ENCODE data around the gene FGFR1OP2.
"Not testable (repeated sequence)": the region's sequence is repeated elsewhere in the genome, so short reads cannot be mapped to it uniquely, and the experiment has no call there.

FGFR1OP2 gene

DNA sequence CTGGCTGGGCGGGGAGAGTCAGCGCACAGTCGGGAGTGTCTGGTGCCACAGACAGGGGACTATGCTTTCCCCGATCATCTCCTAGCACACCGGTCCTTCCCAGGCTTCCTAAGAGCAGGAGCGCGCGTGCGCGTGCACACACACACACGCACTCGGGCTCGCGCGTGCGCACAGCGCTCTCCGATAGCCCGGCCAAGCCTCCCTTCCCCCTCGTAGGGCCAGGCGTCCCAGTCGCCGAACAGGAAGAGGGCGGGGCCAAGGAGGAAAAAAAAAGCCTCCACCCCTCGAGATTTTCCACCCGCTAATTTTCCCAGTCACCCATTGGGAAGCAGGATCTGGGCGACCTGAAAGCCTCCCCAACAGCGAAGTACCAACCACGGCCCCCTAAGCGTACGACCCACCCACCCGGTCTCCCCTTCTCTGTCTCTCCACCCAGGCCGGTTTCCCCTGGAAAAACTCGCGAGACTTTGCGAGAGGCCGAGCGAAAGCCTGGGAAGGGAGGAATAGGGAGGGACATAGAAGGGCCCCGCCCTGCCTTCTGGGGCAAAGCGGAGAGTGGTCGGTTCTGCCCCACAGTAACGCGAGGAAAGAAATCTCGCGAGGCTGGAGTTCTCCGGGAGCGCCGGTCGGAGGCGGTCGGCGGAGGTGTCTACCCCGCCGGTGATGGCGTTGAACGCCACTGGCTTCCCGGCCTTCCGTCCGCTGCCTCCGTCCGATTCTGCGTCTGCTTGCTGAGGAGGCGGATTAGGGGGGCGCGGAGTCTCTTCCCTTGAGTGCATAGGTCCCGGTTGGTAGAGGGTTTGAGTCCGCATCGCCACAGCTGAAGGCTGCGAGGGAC, at the start of gene FGFR1OP2, which contains the start of gene INTS13:
TSS of gene FGFR1OP2 (plus strand) at position 608 of the 838 bp plus-strand sequence. CDS start 15,689 bp downstream, outside the sequence.
TSS of gene INTS13 (minus strand) at position 119 of the 838 bp plus-strand sequence. CDS start 1,178 bp downstream, outside the sequence.
- peak; percentile 77 for DNase-seq

GRCh38 chr12:26890784-26891183, 47.5 kb upstream of the FGFR1OP2 start:
- no peak for DNase-seq

- no peak for DNase-seq
Measured at GRCh38 chr12:26891704-26892103, 46.6 kb upstream of the FGFR1OP2 start.

DNA sequence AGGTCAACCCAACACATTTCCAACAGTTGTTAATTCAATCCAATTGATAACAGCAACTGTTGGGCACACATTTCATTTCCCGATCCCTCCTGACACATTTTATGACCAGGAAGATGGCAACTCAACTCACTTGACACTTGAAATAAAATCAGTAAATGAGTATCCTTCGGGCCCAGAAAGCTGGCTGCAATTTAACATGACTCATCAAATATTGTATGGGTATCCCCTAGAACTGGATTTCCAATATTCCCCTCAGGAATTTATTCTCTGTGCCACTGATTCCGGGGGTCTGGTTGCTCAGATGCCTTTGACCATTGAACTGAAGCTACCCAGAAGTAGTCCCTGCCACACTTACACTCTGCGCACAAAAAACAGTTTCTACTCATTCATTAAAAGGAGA, 42.6 kb upstream of the FGFR1OP2 start:
- no peak for DNase-seq

GRCh38 chr12:26896913-26897312, 41.4 kb upstream of the FGFR1OP2 start:
- no peak for DNase-seq

DNA sequence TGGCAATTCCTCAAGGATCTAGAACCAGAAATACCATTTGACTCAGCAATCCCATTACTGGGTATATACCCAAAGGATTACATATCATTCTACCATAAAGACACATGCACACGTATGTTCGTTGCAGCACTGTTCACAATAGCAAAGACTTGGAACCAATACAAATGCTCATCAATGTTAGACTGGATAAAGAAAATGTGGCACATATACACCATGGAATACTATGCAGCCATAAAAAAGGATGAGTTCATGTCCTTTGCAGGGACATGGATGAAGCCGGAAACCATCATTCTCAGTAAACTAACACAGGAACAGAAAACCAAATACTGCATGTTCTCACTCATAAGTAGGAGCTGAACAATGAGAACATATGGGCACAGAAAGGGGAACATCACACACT, 34.9 kb upstream of the FGFR1OP2 start:
- not testable (repeated sequence) for DNase-seq

- DNase-seq = no peak
Measured at GRCh38 chr12:26906024-26906423, 32.2 kb upstream of the FGFR1OP2 start.

- no peak for DNase-seq
Measured at GRCh38 chr12:26906704-26907103, 31.6 kb upstream of the FGFR1OP2 start.

DNA sequence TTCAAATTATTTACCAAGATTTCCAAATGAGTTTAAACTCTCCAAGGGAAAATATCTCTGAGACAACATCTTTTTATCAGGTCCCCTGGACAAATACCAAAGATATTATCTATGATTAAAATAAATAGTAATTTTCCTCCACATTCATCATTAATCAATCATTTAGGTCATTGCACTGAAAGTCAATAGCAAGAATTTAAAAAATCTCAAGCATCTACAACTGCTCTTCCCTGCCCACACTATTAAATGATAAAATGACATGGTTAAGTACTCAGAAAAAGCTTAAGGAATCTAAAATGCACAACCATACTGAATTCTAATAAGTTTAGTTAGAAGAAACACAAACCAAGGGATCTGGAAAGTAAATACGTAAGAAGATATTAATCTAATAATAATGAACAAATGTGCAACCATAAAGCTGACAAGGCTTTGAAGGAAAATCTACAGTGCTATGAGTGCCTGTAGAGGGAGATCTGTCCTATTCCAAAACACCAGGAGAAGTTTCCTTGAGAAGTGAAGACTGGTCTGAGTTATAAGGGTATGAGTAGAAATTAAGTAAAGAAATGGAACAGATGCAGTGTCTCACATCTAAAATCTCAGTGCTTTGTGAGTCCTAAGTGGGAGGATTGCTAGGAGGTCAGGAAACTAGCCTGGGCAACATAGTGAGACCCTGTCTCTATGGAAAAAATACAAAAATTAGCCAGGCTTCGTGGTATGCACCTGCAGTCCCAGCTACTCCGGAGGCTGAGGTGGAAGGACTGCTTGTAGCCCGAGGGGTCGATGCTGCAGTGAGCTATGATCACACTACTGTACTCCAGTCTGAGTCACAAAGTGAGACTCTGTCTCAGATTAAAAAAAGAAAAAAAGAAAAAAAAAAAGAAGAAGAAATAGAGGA, 19.7 kb upstream of the FGFR1OP2 start:
- no peak for DNase-seq

DNA sequence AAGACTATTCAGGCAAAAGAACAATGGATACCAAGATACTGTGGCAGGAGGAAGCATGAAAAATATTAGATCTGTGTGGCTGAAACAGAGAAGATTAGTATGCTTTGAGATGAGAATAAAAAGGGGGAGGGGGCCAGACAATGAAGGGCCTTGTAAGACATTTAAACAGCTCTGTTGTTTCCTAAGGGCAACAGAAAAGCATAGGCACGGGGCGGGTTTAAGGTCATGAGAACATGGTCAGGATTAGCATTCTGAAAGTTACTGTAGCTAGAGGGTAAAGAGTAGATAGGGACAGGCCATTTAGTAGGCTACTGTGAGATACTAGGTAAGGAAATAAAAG, 19.1 kb upstream of the FGFR1OP2 start:
- DNase-seq = no peak

- DNase-seq = no peak
Measured at GRCh38 chr12:26921886-26922285, 16.4 kb upstream of the FGFR1OP2 start.

DNA sequence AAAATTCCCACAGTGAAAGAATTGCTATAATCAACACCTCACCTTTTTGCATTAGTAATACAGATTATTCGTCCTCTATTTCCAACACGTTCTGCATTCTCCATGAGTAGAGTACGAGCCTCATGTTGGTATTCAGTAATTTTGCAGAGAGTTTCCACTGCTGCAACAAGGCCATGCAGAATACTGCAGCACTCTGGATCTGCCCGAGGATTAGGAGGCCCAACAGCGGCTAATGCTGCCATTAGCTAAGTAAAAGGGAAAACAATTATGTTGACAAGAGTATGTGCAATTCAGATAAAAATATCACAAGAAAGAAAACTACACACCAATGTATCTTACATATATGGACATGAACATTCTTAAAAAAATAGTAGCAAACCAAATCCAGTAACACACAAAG, 9.6 kb upstream of the FGFR1OP2 start:
- DNase-seq = no peak

DNA sequence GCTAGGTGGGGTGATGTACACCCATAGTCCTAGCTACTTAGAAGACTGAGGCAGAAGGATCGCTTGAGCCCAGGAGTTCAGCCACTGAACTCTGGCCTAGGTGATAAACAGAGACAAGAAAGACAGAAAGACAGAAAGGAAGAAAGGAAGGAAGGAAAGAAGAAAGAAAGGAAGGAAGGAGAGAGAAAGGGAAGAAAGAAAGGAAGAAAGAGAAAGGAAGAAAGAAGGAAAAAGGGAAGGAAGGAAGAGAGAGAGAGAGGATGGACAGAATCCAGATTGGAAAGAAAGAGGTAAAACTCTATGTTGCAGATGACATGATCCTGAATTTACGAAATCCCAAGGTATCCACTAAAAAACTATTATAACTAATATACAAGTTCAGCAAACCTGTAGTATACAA, 8.7 kb upstream of the FGFR1OP2 start:
- DNase-seq = no peak

- no peak for DNase-seq
Measured at GRCh38 chr12:26935636-26936378, 2.5 kb upstream of the FGFR1OP2 start.

GRCh38 chr12:26936559-26937442, 1.5 kb upstream of the FGFR1OP2 start:
- no peak for DNase-seq

DNA sequence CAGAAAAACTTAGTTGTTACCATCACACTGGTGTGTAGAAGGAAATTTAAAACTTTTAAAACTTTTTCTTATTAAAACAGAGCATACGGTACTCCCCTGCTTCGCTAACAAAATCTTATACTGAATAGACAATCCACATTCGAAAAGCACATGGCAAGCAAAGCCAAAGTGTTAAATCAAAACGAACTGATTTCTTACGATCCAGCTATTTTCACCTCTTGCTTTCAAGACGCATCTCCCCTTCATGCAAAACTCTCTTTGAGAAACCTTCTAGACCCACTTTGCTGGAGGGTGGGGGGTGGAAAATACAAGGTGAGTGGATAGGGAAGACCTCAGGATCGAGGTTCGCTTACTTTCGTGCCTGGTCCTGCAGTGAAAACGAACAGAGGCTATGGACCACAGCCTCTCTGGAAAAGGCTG, 817 bp upstream of the FGFR1OP2 start:
- no peak for DNase-seq

GRCh38 chr12:26938701-26939062, 412 bp downstream of the FGFR1OP2 start:
- no peak for DNase-seq

DNA sequence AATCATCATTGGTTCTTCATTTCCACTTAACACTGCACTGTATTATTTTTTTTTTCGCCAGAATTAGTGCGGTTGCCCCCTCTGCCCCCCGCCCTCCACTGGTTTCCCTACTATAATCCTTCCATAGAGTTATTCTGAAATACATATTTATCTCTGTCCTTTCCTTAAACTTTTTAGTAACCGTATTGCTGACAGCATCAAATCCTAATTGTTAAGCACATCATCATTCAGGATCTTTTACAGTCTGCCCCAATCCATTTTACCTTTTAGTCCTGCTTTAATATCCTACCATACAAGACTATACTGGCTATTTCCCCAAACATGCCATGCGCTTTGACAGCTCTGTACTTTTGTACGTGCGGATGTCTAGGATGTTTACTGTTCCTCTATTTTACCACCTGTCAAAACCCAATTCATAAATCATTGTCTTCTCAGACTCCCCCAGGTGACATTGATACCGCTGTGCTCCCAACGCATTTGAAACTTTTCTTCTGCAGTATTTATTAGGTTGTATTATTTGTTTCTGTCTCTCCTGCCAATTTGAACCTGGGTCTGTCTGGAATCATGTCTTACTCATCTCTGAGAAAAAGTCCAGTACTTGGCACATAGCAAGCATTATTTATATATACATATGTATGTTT, 1.0 kb downstream of the FGFR1OP2 start:
- DNase-seq = no peak

GRCh38 chr12:26939953-26940352, 1.7 kb downstream of the FGFR1OP2 start:
- DNase-seq = no peak

DNA sequence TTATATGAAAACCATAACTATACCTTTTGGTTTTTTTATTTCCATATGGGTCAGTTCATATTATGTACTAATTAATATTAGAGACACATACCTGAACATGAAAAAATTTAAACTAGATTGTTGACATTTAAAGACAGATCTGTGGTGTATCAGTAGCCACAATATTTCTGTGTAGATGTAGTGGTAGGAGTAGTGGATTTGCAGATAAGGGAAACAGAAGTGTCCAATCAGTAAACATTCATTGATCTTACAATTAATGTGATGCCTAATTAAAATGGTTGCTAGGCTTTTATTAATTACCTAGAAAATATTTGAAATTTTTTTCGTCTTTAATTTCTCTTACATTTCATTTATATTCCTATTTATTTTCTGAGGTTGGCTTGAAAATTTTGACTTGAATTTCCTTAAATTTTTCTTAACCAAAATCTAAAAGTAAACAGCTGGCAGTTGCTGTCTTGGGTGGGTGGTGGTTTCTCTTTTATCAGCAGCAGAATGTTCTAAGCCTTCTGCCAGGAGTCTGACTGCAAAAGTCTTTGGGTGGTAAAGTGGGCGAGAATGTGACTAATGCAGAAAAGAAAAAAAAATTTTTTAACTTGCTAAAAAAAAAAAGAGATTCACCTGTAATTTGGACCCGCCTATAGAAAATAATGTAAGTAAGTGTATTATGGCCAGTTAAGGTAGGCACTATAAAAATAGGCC, 2.4 kb downstream of the FGFR1OP2 start:
- no peak for DNase-seq

DNA sequence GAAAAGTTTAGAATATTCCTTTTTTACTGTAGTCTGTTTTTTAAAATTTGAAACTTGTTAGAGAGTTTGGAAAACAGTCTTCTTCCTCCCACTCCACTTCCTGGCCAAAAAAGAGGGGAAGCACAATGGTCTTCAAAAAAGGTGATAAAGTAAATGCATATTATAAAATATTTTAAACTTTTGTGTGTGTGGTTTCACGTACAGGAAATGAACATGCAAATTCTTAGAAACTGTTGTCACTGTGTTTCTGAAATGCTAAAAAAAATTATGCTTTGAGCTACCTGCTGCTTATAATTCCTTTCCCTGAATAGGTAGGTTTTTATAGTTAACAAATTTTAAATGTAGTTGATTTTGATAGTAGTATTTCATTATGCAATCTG, 2.9 kb downstream of the FGFR1OP2 start:
- DNase-seq = no peak

All from NCI-H524 treated with DMSO at 0.1 percent for 48 hours (cell line).